ENCODE data around the gene FNDC5.
A peak's percentile ranks its signal among the peaks of the same experiment; 100 is the strongest.

FNDC5 gene

DNA sequence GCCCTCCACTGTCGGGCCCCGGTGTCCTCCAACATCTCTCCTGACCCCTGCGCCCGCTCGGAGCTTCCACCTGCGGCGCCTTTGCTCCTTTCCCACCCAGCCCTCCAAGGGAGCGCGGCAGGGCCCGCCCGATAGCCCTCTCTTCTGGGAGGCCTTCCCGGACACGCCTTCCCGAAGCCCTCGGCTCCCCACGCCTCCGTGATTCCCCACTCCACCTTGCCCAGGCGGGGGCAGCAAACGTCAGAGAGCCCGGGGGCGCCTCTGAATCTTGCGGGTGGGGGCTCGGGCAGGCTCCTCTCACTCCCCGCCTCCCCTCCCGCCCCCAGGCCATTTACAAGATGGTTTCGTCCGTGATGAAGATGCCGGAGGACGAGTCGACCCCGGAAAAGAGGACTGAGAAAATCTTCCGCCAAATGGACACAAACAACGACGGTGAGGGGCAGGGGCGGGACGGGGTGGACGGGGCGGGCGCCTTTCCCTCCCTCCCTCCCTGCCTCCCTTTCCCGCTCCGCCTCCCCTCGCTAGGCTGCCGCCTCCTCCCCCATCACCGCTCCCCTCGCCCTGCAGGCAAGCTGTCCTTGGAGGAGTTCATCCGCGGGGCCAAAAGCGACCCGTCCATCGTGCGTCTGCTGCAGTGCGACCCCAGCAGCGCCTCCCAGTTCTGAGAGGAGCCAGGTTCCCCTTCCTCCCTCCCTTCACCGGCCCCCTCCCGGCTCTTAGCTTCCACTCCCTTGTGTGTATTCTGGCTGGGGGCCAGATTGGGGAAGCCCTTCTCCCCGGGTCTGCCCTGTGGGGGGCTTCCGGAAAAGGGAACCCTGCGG is 22.7 kb upstream of the FNDC5 start:
- no peak for DNase-seq (ENCODE audit: low spot score)
- in situ Hi-C loops (cut with MboI; ENCODE audit: low sequenced_read_pairs, unreplicated experiment): no loop called here

DNA sequence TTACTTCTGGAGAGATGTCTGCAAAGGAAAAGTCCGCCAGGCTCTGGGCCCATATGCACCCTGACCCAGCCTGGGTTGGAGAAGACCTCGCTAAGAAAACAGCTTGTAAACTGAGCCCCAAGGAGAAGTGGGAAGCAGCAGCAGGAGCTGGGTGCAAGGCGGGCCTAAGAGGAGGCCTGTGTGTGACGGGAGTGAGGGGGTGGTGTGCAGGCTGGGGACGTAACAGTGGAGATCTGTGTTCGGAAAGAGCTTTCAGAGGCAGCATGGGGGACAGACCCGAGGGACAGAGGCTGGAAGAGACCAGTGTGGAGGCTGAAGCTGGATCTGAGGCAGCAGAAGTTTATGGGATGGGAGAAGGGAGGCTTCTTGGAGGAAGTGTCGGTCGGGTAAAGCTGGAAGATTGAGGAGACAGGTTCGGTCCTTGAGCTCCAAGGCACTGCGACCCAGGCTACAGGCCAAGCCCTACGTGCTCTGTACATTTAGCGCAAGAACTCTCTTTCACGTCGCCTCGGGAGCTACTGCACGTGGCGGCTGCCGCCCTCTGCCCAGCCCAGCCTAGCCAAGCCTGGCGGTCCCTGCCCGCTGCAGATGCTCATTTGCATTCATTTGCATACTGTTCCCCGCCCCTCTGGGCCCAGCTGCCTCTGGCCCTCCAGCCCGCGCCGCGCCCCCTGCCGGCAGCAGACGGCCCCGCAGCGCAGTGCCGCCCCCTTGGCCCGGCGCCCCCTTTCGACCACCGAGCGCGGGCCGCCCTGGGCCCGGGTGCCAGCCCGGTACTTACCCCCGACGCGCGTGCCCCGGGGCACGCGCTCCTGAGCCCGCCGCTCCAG is 21.9 kb upstream of the FNDC5 start:
- TF ChIP-seq, protein P1, sequence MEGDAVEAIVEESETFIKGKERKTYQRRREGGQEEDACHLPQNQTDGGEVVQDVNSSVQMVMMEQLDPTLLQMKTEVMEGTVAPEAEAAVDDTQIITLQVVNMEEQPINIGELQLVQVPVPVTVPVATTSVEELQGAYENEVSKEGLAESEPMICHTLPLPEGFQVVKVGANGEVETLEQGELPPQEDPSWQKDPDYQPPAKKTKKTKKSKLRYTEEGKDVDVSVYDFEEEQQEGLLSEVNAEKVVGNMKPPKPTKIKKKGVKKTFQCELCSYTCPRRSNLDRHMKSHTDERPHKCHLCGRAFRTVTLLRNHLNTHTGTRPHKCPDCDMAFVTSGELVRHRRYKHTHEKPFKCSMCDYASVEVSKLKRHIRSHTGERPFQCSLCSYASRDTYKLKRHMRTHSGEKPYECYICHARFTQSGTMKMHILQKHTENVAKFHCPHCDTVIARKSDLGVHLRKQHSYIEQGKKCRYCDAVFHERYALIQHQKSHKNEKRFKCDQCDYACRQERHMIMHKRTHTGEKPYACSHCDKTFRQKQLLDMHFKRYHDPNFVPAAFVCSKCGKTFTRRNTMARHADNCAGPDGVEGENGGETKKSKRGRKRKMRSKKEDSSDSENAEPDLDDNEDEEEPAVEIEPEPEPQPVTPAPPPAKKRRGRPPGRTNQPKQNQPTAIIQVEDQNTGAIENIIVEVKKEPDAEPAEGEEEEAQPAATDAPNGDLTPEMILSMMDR (IDR thresholded peaks at IDR 0.05; ENCODE audit: borderline replicate concordance, control extremely low read depth, extremely low read depth, insufficient read depth, missing control alignments): peak; percentile 66
- DNase-seq (ENCODE audit: low spot score): peak; percentile 69
- in situ Hi-C loops (cut with MboI; ENCODE audit: low sequenced_read_pairs, unreplicated experiment): no loop called here

More for the DNA sequence above, 22.7 kb upstream of the FNDC5 start:
- TF ChIP-seq, protein P1 (IDR thresholded peaks at IDR 0.05; ENCODE audit: borderline replicate concordance, control extremely low read depth, extremely low read depth, insufficient read depth, missing control alignments): no peak

DNA sequence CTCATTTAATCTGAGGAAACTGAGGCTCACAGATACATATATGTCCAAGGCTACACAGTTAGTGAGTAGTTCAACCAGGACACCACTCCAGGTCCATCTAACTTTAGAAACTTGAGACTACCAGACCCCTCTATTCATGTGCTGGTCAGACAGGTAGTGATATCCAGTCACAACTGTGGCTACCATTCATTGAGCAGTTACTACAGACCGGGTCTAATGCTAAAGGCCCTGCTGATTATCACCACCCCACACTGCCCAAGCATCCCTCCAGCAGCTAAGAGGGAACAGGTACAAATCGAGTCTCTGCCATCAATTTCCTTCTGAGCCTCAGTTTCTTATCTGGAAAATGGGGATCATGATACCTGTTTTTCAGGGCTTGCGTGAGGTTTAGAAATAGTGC is 20.9 kb upstream of the FNDC5 start:
- no peak for DNase-seq (ENCODE audit: low spot score)
- in situ Hi-C loops (cut with MboI; ENCODE audit: low sequenced_read_pairs, unreplicated experiment): no loop called here
- TF ChIP-seq, protein P1 (IDR thresholded peaks at IDR 0.05; ENCODE audit: borderline replicate concordance, control extremely low read depth, extremely low read depth, insufficient read depth, missing control alignments): no peak

DNA sequence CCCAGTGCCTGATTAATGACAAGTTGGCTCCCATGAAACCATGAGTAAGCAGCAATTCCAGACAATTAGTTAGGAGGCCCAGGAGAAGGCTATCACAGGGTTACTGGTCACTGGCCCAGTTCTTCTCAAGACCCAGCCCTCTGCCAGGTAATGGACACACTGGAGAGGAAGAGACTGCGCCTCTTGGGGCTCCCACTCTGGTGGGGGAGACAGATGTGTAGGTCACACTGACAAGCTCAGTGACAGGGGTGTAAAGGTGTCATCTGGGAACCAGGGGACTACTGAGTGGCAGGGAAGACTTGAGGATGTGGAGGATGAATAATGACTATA is 20.5 kb upstream of the FNDC5 start:
- in situ Hi-C loops (cut with MboI; ENCODE audit: low sequenced_read_pairs, unreplicated experiment): no loop called here
- TF ChIP-seq, protein P1 (IDR thresholded peaks at IDR 0.05; ENCODE audit: borderline replicate concordance, control extremely low read depth, extremely low read depth, insufficient read depth, missing control alignments): no peak
- DNase-seq (ENCODE audit: low spot score): no peak

DNA sequence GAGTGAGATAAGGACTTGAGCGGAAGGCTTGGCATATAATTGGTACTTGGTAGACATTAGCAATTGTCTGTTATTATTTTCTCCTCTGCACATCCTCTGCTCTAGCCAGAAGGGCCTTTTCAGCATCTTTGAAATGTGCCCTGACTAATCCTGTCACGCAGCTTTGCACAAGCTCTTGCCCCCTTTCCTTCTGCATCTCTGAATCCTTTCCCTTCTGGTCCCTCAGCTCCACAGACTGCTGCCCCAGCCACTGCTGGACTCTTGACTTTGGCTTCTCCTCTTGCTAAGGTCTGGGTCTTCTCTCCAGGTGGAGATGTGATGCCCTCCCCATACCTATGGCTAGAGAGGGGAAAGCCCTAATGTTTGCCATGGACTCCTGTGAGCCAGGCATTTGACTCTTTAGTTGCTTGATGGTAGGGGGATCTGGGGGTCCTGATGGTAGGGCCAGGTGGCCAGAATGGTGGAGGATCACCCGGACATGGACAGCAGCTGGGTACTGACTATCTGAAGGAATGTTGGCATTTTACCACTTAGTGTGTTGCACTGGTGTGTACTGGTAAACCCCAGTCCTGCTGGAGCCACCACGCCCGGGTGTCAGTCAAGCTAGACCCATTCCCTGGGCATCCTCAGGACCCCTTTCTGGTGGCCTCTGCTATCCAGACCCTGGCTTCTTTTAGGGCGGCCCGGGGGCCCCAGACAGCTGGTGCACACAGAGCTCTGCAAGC is 20.0 kb upstream of the FNDC5 start:
- in situ Hi-C loops (cut with MboI; ENCODE audit: low sequenced_read_pairs, unreplicated experiment): no loop called here
- TF ChIP-seq, protein P1 (IDR thresholded peaks at IDR 0.05; ENCODE audit: borderline replicate concordance, control extremely low read depth, extremely low read depth, insufficient read depth, missing control alignments): no peak
- no peak for DNase-seq (ENCODE audit: low spot score)

DNA sequence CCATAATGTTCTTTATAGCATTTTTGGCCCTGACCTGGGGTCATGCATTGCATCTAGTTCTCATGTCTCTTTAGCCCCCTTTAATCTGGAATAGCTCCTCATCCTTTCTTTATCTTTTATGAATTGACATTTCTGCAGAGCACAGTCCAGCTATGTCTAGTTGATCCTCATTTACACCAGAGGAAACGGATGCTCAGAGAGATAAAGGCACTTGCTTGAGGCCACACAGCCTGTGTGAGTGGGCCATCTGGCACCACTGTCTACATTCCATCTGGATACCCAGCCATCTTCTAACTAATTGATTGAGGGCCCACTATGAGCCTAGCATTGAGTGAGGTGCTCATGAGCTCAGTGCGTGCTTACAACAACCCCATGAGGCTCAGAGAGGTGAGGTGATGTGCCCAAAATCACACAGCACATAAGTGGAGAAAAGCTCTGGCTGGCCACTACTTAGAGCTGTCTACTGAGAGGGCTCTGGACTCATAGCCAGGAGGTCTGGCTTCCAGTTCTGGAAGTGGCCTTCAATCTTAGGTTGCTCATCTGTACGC is 19.1 kb upstream of the FNDC5 start:
- TF ChIP-seq, protein P1 (IDR thresholded peaks at IDR 0.05; ENCODE audit: borderline replicate concordance, control extremely low read depth, extremely low read depth, insufficient read depth, missing control alignments): no peak
- DNase-seq (ENCODE audit: low spot score): no peak
- in situ Hi-C loops (cut with MboI; ENCODE audit: low sequenced_read_pairs, unreplicated experiment): no loop called here

Measured in GM13976 (cell line).